Gastroesophageal sphincter (tissue), 3 donors: ENCODE measurements around the gene GSK3B.

Experiments
- CTCF ChIP-seq, 4 experiments: fragments of 200-600 bp in 2 of 4; fragments of 450-650 bp in 2 of 4; sonication (generic) in 1 of 4; IDR thresholded peaks; one replicate each; pipeline ENCODE4 v1.5.1; 2017 to 2019; ENCODE audit warnings: antibody characterized with exemption in 4 of 4, mild to moderate bottlenecking in 2 of 4, moderate library complexity in 2 of 4
- EP300 ChIP-seq: sonication (generic); formaldehyde crosslinking; IDR thresholded peaks from one replicate; pipeline ENCODE4 v1.6.1; 2017; ENCODE audit warnings: antibody characterized with exemption, mild to moderate bottlenecking
- POLR2A ChIP-seq, 2 donors: fragments of 450-650 bp; IDR thresholded peaks; one replicate each; pipeline ENCODE4 v1.6.1; 2017; ENCODE audit warnings: antibody characterized with exemption in 2 of 2, mild to moderate bottlenecking in 2 of 2, moderate library complexity in 1 of 2

GRCh38 chr3:119835556-119835955 lies 258.7 kb downstream of the GSK3B start:
- TF ChIP-seq CTCF (IDR thresholded peaks at IDR 0.05), result no peak
- no peak for TF ChIP-seq POLR2A (IDR thresholded peaks at IDR 0.05)
- no peak for TF ChIP-seq EP300
